Measurements from ENCODE around the gene ADAD1. TPM values are rescaled to one million over a fixed set of nuclear protein-coding genes. Genes with fewer than 3 reads are reported as not detected.

The ADAD1 gene
- total RNA-seq (2022; extraction: Qiagen RNA extraction; ENCODE audit: low read depth): not detected in 5 replicates

DNA sequence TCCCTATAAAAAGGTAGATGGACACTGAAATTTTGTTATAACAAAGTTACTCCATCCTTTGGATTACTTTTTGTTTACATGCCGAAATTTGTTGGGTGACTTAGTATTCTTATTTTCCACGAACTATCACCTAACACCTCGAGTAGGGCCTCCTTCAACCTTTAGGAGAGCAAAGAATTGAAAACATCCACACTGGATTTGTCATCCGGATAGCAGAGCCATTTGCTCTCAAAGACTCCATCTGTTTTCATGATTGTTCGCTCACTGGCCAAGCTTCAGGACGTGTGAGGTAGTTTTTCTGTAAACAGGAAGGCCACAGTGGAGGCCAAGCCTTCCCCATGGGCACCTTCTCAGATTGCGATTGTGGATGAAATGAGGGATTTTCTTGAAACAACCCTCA lies at the start of gene ADAD1:
TSS of gene ADAD1 (plus strand) at position 301 of the 400 bp plus-strand sequence. CDS start 1,059 bp downstream, outside the sequence.

DNA sequence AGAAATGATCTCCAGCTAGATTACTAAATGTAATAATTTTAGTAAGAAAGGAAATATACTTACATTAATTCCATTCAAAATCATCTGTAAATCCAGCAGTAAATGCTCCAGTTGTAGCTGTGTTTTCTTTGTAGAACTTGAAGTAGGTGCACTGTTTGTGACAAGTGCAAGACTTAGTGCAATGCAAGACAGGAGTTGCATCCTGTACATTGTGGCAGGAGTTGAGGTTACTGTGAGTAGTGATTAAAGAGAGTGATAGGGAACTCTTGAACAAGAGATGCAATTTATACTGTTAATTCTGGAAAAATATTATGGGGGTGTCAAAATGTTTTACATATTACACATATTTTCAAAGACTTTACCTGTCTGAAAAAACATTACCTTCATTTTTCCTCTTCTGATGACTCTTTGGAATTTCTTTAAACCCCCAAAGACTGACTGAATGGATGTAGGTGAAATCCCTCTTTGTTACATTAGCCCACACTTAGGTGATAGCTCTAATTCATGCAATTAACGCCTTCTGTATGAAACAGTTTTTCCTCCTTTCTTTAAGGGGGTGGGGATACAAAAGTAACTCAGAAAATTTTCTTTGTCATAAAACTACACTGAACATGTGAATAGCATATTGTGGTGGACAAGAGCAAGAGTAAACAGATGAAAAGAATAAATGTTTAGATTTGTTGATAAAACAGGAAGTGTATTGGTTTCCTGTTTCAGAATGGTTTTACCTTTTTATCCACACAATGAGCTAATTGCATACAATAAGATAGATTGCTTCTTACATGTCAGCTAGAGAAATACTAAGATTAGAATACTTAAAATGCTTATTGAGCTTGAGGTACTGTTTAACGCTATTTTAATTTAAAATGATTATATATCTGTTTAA lies 77.7 kb downstream of the ADAD1 start, which contains the start of gene IL2:
TSS of gene IL2 (minus strand) at position 495 of the 886 bp plus-strand sequence. CDS start at position 210, 285 bp downstream.

Other genes with a start within 250 kb of the ADAD1 start
- 4.4 to 8.2 TPM (median 8.2 TPM) in 5 replicates for gene BLTP1, start 226.7 kb upstream of the ADAD1 start, total RNA-seq (2022; extraction: Qiagen RNA extraction; ENCODE audit: low read depth)
- gene IL2, start 77.7 kb downstream of the ADAD1 start, total RNA-seq (2022; extraction: Qiagen RNA extraction; ENCODE audit: low read depth): not detected in 5 replicates
- gene IL21, start 242.1 kb downstream of the ADAD1 start, total RNA-seq (2022; extraction: Qiagen RNA extraction; ENCODE audit: low read depth): not detected in 5 replicates

Data from A549 treated with RU486 at 1 μM for 4 hours (cell line).